SK-N-SH treated with all-trans-retinoic acid at 6 μM for 48 hours (cell line): ENCODE results near the gene ZMYND8.

Experiments used
- ATAC-seq: fragments of 200-7000 bp; cut with Tn5 transposase; 3 replicates; pipeline ENCODE4 v1.9.1; 2020; ENCODE audit warnings: mild to moderate bottlenecking, moderate library complexity
- ARNTL ChIP-seq: fragments of 450-650 bp; formaldehyde crosslinking; IDR thresholded peaks from 2 replicates; pipeline ENCODE4 v1.5.0; 2020; ENCODE audit warnings: low read depth, mild to moderate bottlenecking, moderate library complexity, borderline replicate concordance
- BACH2 ChIP-seq: fragments of 250-450 bp; sonication (Bioruptor Pico); IDR thresholded peaks from 2 replicates; pipeline ENCODE4 v1.9.0; 2021; ENCODE audit warnings: mild to moderate bottlenecking, borderline replicate concordance
- ESRRG ChIP-seq: fragments of 250-450 bp; sonication (Bioruptor Pico); IDR thresholded peaks from 2 replicates; pipeline ENCODE4 v1.6.1; 2021; ENCODE audit warnings: mild to moderate bottlenecking
- GLIS3 ChIP-seq: fragments of 250-450 bp; sonication (Bioruptor Pico); IDR thresholded peaks from 2 replicates; pipeline ENCODE4 v1.5.0; 2020; ENCODE audit warnings: mild to moderate bottlenecking, moderate library complexity
- OSR1 ChIP-seq: fragments of 250-450 bp; sonication (Bioruptor Pico); IDR thresholded peaks from 2 replicates; pipeline ENCODE4 v1.8.0; 2022; ENCODE audit warnings: moderate library complexity, mild to moderate bottlenecking, inconsistent platforms
- PATZ1 ChIP-seq: fragments of 250-450 bp; sonication (Bioruptor Pico); IDR thresholded peaks from 2 replicates; pipeline ENCODE4 v1.8.0; 2020; ENCODE audit warnings: mild to moderate bottlenecking, moderate library complexity, borderline replicate concordance
- POU6F1 ChIP-seq: fragments of 250-450 bp; sonication (Bioruptor Pico); IDR thresholded peaks from 2 replicates; pipeline ENCODE4 v1.8.0; 2021; ENCODE audit warnings: low read depth, mild to moderate bottlenecking, moderate library complexity, borderline replicate concordance
- PPARA ChIP-seq: fragments of 250-450 bp; sonication (Bioruptor Pico); IDR thresholded peaks from 2 replicates; pipeline ENCODE4 v1.5.0; 2020; ENCODE audit warnings: mild to moderate bottlenecking, borderline replicate concordance
- RARB ChIP-seq: fragments of 250-450 bp; sonication (Bioruptor Pico); IDR thresholded peaks from 2 replicates; pipeline ENCODE4 v1.8.0; 2021; ENCODE audit warnings: mild to moderate bottlenecking, moderate library complexity
- SNAI2 ChIP-seq: fragments of 250-450 bp; sonication (Bioruptor Pico); IDR thresholded peaks from 2 replicates; pipeline ENCODE4 v1.5.0; 2020; ENCODE audit warnings: mild to moderate bottlenecking, moderate library complexity
- TCF4 ChIP-seq: fragments of 250-450 bp; sonication (Bioruptor Pico); IDR thresholded peaks from 2 replicates; pipeline ENCODE4 v1.8.0; 2021; ENCODE audit warnings: mild to moderate bottlenecking, moderate library complexity, borderline replicate concordance
- TOX ChIP-seq: fragments of 250-450 bp; sonication (Bioruptor Pico); IDR thresholded peaks from 2 replicates; pipeline ENCODE4 v1.8.0; 2021; ENCODE audit warnings: mild to moderate bottlenecking, moderate library complexity, borderline replicate concordance
- TSHZ2 ChIP-seq: fragments of 250-450 bp; sonication (Bioruptor Pico); IDR thresholded peaks from 2 replicates; pipeline ENCODE4 v1.5.0; 2020; ENCODE audit warnings: mild to moderate bottlenecking, moderate library complexity
- ZC3H10 ChIP-seq: fragments of 250-450 bp; sonication (Bioruptor Pico); IDR thresholded peaks from 2 replicates; pipeline ENCODE4 v1.5.1; 2021; ENCODE audit warnings: mild to moderate bottlenecking, moderate library complexity
- ZFP3 ChIP-seq: fragments of 250-450 bp; sonication (Bioruptor Pico); IDR thresholded peaks from 2 replicates; pipeline ENCODE4 v1.5.0; 2020; ENCODE audit warnings: mild to moderate bottlenecking, moderate library complexity
- ZFP30 ChIP-seq: fragments of 450-650 bp; formaldehyde crosslinking; IDR thresholded peaks from 2 replicates; pipeline ENCODE4 v1.5.0; 2022; ENCODE audit warnings: mild to moderate bottlenecking, moderate library complexity
- ZNF565 ChIP-seq: fragments of 450-650 bp; formaldehyde crosslinking; conservative IDR thresholded peaks from 2 replicates; pipeline ENCODE4 v1.5.0; 2020; ENCODE audit warnings: low read depth, mild to moderate bottlenecking, moderate library complexity
- ZNF70 ChIP-seq: fragments of 450-650 bp; formaldehyde crosslinking; IDR thresholded peaks from 2 replicates; pipeline ENCODE4 v1.5.0; 2020; ENCODE audit warnings: mild to moderate bottlenecking, moderate library complexity
- ZNF8 ChIP-seq: fragments of 450-650 bp; formaldehyde crosslinking; IDR thresholded peaks from 2 replicates; pipeline ENCODE4 v1.5.0; 2020; ENCODE audit warnings: mild to moderate bottlenecking, moderate library complexity
- TF ChIP-seq, protein P1 (sequence below): fragments of 250-450 bp; sonication (Bioruptor Pico); IDR thresholded peaks from 2 replicates; pipeline ENCODE4 v1.5.1; 2020; ENCODE audit warnings: low read depth, mild to moderate bottlenecking, moderate library complexity
- TF ChIP-seq, protein P2 (sequence below): fragments of 250-450 bp; sonication (Bioruptor Pico); IDR thresholded peaks from 2 replicates; pipeline ENCODE4 v1.5.1; 2021; ENCODE audit warnings: mild to moderate bottlenecking, moderate library complexity

The ZMYND8 gene

DNA sequence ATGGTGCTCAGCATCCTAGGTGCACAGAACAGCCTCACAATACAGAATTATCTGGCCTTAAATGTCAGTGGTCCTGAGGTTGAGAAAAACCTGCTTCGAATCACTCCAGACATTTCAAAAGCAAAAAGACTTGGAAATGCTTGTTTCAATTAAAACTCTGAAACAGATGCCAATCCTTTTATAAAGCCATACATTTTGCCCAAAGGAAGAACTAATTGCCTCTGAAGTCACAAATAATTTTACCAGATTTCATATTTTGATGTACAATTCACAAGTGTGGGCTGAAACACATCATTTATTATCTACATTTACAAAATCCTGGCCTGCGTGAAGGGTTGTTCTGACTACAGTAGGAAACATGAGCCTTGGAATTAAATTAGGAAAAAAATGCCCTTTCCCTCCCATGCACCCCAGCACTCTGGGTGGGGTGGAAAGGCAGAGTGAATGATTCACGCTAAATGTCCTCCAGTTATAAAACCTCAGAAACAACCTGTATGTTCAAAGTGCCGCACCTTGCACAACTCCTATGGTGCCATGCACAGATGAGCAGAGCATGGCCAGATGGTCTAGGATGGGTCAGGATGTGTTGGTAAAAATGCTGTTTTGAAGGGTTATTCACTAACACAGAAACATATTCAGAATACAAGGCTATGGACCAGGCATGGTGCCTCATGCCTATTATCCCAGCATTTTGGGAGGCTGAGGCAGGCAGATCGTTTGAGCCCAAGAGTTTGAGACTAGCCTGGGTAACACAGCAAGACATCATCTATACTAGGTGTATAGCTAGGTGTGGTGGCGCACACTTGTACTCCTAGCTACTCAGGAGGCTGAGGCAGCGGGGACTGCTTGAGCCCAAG is 87.0 kb downstream of the ZMYND8 start:
- ATAC-seq: peak; percentile 48
- no peak; the same call in 1 of the 2 replicates for TF ChIP-seq PATZ1 (CRISPR knock-in tag)
- TF ChIP-seq RARB (CRISPR knock-in tag): no peak
- TF ChIP-seq GLIS3 (CRISPR knock-in tag): no peak
- TF ChIP-seq SNAI2: no peak
- no peak for TF ChIP-seq TCF4 (CRISPR knock-in tag)
- TF ChIP-seq, protein P1, sequence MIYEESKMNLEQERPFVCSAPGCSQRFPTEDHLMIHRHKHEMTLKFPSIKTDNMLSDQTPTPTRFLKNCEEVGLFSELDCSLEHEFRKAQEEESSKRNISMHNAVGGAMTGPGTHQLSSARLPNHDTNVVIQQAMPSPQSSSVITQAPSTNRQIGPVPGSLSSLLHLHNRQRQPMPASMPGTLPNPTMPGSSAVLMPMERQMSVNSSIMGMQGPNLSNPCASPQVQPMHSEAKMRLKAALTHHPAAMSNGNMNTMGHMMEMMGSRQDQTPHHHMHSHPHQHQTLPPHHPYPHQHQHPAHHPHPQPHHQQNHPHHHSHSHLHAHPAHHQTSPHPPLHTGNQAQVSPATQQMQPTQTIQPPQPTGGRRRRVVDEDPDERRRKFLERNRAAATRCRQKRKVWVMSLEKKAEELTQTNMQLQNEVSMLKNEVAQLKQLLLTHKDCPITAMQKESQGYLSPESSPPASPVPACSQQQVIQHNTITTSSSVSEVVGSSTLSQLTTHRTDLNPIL: no peak
- no peak for TF ChIP-seq OSR1
- TF ChIP-seq TOX (CRISPR knock-in tag): no peak
- TF ChIP-seq POU6F1 (CRISPR knock-in tag): no peak
- no peak for TF ChIP-seq ZFP30
- TF ChIP-seq ESRRG (CRISPR knock-in tag): no peak
- TF ChIP-seq ZNF70 (CRISPR knock-in tag): no peak
- TF ChIP-seq ZC3H10: no peak
- TF ChIP-seq ARNTL: no peak
- TF ChIP-seq PPARA (CRISPR knock-in tag): no peak
- TF ChIP-seq BACH2 (CRISPR knock-in tag): no peak
- no peak for TF ChIP-seq ZNF8 (CRISPR knock-in tag)
- no peak for TF ChIP-seq ZFP3
- TF ChIP-seq, protein P2, sequence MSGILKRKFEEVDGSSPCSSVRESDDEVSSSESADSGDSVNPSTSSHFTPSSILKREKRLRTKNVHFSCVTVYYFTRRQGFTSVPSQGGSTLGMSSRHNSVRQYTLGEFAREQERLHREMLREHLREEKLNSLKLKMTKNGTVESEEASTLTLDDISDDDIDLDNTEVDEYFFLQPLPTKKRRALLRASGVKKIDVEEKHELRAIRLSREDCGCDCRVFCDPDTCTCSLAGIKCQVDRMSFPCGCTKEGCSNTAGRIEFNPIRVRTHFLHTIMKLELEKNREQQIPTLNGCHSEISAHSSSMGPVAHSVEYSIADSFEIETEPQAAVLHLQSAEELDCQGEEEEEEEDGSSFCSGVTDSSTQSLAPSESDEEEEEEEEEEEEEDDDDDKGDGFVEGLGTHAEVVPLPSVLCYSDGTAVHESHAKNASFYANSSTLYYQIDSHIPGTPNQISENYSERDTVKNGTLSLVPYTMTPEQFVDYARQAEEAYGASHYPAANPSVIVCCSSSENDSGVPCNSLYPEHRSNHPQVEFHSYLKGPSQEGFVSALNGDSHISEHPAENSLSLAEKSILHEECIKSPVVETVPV: no peak
- no peak for TF ChIP-seq TSHZ2 (CRISPR knock-in tag)

GRCh38 chr20:47267621-47268020 is 88.9 kb downstream of the ZMYND8 start:
- TF ChIP-seq ZNF8 (CRISPR knock-in tag): no peak
- no peak for TF ChIP-seq ZFP3
- TF ChIP-seq ZNF565: no peak
- TF ChIP-seq, protein P1: no peak
- ATAC-seq: no peak
